Epithelial cell of esophagus (primary cell): Measurements from ENCODE around the gene HDAC4.

Experiments used
- DNase-seq: peaks from one replicate; pipeline ENCODE4 v3.0.0; 2010; ENCODE audit warnings: low read depth
- H3K4me3 ChIP-seq: 2 replicates; pipeline ENCODE4 v1.5.1; 2011; ENCODE audit warnings: mild to moderate bottlenecking, low read length, control low read depth
- TF ChIP-seq, protein P1 (sequence below): IDR thresholded peaks from 2 replicates; pipeline ENCODE4 v1.5.1; 2011; ENCODE audit warnings: low read depth, mild to moderate bottlenecking, low read length, control low read depth, inconsistent platforms; ENCODE audit not compliant: insufficient read depth; ENCODE audit errors: missing control alignments

Gene HDAC4

GRCh38 chr2:239061121-239061666 lies 339.6 kb downstream of the HDAC4 start:
- DNase-seq = no peak
- no peak overlapping the region for H3K4me3 ChIP-seq
- TF ChIP-seq, protein P1, sequence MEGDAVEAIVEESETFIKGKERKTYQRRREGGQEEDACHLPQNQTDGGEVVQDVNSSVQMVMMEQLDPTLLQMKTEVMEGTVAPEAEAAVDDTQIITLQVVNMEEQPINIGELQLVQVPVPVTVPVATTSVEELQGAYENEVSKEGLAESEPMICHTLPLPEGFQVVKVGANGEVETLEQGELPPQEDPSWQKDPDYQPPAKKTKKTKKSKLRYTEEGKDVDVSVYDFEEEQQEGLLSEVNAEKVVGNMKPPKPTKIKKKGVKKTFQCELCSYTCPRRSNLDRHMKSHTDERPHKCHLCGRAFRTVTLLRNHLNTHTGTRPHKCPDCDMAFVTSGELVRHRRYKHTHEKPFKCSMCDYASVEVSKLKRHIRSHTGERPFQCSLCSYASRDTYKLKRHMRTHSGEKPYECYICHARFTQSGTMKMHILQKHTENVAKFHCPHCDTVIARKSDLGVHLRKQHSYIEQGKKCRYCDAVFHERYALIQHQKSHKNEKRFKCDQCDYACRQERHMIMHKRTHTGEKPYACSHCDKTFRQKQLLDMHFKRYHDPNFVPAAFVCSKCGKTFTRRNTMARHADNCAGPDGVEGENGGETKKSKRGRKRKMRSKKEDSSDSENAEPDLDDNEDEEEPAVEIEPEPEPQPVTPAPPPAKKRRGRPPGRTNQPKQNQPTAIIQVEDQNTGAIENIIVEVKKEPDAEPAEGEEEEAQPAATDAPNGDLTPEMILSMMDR = no peak

DNA sequence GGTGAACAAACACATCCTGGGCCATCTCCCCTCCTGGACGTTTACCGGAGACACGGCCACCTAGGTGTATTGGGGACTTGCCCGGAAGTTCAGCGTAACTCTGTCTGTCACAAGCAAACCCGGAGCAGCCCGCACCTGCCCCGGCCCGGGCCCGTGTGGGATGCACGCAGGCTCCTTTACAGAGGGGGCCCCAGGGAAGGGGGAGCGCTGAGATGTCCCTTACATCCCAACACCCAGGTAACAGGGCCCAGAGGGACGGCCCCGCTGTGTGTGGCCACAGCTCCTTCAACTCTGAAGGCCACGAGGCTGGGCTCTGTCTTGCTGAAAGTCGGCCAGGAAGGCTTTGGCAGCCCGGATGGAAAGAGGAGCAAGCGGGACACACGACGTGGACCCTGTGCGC lies 340.1 kb downstream of the HDAC4 start:
- DNase-seq = no peak
- no peak overlapping the region for H3K4me3 ChIP-seq
- TF ChIP-seq, protein P1 = no peak

GRCh38 chr2:239059854-239060253 lies 341.0 kb downstream of the HDAC4 start:
- no peak for DNase-seq
- TF ChIP-seq, protein P1 = no peak
- no peak overlapping the region for H3K4me3 ChIP-seq

DNA sequence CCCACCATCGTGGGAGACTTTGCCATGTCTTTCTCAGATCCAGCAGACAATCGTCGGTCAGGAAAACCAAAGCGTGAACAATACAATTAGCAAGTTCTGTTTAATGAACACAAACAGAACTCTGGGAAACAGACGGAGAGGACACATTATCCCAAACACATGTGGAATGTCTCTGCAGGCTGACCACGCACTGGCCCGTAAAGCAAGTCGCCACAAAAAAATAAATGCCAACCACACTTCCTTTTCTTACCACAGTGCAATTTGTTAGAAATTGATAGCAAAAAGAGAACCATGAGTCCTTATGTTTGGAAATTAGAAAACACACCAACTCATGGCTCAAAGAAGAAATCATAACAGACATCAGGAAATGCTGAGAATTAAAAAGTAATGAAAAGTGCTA lies 342.1 kb downstream of the HDAC4 start:
- H3K4me3 ChIP-seq = no peak overlapping the region
- DNase-seq = no peak
- TF ChIP-seq, protein P1 = no peak

- no peak for DNase-seq
- TF ChIP-seq, protein P1 = no peak
Observed at GRCh38 chr2:239057533-239057932, 343.3 kb downstream of the HDAC4 start.

DNA sequence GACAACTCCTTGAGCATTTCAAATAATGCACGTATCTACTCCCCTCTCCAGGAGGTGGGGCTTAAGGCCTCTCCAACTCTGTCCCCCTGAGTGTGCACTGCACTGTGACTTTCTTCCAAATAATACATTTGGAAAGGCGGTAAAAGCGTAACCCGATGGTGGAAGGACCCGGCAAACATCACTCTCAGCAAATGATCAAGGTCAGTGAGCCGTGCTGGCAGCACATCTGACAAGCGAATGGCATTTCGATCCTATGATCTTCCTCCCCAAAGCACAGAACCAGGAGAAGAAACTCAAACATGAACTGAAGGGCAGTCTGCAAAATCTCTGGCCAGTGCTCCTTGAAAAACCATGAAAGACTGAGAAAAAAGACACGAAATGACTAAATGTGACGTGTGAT lies 344.2 kb downstream of the HDAC4 start:
- no peak for DNase-seq
- TF ChIP-seq, protein P1 = no peak
- no peak overlapping the region for H3K4me3 ChIP-seq

More at GRCh38 chr2:239057533-239057932, 343.3 kb downstream of the HDAC4 start:
- no peak overlapping the region for H3K4me3 ChIP-seq

- DNase-seq = no peak
- no peak overlapping the region for H3K4me3 ChIP-seq
- TF ChIP-seq, protein P1 = no peak
Observed at GRCh38 chr2:239055756-239056493, 344.9 kb downstream of the HDAC4 start.
